Testis (tissue), 2 donors: ENCODE measurements around the gene IVNS1ABP.

Experiments used
- CTCF ChIP-seq, 3 experiments: fragments of 450-650 bp in 2 of 3; fragments of 200-600 bp in 1 of 3; sonication (generic) in 1 of 3; IDR thresholded peaks; one replicate each; pipeline ENCODE4 v1.5.1; 2016 to 2019; ENCODE audit warnings: antibody characterized with exemption in 3 of 3, mild to moderate bottlenecking in 2 of 3, moderate library complexity in 1 of 3
- POLR2A ChIP-seq: fragments of 450-650 bp; IDR thresholded peaks from one replicate; pipeline ENCODE4 v1.6.1; 2017; ENCODE audit warnings: antibody characterized with exemption, mild to moderate bottlenecking, moderate library complexity

GRCh38 chr1:185311589-185312225 lies 5.3 kb downstream of the IVNS1ABP start:
- TF ChIP-seq CTCF (IDR thresholded peaks at IDR 0.05) (no peak), POLR2A (no peak)
